Measurements from ENCODE around the gene PAQR5. TPM values are rescaled to one million over a fixed set of nuclear protein-coding genes. Genes with fewer than 3 reads are reported as not detected.

The PAQR5 gene
- total RNA-seq, 2 donors from 2014 or later: 1.2 to 6.1 TPM

DNA sequence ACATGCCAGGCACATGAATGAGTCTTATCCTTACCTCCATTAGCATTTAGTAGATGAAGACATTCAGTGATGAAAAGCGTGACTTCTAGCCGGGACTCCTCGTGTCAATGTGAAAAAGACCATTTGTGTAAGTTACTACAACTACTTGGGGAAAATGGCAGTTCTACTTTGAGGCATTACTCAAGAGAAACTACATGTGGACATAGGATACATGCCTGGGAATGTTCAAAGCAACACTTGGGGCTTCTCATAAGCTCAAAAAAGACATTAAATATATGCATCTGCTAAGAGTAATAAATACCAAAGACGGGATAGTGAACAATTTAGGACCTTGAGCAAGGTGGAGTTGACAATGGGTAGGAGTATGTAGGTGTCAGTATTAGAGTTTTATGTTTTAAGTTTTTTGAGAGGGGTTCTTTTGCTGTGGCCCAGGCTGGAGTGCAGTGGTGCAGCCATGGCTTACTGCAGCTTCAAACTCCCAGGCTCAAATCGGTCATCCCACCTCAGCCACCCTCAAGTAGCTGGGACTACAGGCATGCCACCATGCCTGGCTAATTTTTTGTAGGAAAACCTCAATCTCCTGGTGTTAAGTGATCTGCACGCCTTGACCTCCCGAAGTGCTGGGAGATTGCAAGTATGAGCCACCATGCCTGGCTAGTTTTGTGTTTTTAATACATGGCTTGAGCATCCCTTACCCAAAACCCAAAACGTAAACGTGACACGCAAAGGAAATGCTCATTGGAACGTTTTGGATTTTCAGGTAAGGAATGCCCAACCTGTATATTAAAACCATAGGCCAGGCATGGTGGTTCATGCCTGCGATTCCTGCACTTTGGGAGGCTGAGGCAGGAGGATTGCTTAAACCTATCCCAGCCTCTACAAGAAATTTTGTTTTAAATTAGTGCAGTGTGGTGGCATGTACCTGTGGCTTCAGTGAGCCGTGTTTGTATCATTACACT, 157.8 kb downstream of the PAQR5 start:
- DNase-seq (ENCODE audit: low spot score): no peak
- H3K27ac ChIP-seq: no peak overlapping the region
- H3K36me3 ChIP-seq: peaks cover 14% of the 10 kb centered on the region
- H3K9me3 ChIP-seq: no peaks in the 10 kb centered on the region
- H3K4me3 ChIP-seq: no peak overlapping the region
- no peaks in the 10 kb centered on the region for H3K27me3 ChIP-seq (replicated peaks; ENCODE audit: insufficient read depth)
- TF ChIP-seq, protein P1, sequence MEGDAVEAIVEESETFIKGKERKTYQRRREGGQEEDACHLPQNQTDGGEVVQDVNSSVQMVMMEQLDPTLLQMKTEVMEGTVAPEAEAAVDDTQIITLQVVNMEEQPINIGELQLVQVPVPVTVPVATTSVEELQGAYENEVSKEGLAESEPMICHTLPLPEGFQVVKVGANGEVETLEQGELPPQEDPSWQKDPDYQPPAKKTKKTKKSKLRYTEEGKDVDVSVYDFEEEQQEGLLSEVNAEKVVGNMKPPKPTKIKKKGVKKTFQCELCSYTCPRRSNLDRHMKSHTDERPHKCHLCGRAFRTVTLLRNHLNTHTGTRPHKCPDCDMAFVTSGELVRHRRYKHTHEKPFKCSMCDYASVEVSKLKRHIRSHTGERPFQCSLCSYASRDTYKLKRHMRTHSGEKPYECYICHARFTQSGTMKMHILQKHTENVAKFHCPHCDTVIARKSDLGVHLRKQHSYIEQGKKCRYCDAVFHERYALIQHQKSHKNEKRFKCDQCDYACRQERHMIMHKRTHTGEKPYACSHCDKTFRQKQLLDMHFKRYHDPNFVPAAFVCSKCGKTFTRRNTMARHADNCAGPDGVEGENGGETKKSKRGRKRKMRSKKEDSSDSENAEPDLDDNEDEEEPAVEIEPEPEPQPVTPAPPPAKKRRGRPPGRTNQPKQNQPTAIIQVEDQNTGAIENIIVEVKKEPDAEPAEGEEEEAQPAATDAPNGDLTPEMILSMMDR (IDR thresholded peaks at IDR 0.05): no peak
- peaks cover 17 to 26% of the 10 kb centered on the region in 2 donors for H3K4me1 ChIP-seq (ENCODE audit: control insufficient read depth in 1 of 2, low read depth in 2 of 2)
- ATAC-seq (ENCODE audit: insufficient number of reproducible peaks, low FRiP score, low read depth): no peak

Other genes with a start within 250 kb of the PAQR5 start
- 10 to 100 TPM in 1 of 2 donors, 1 to 10 TPM in 1; 8.5 to 11.8 TPM for gene GLCE, start 138.3 kb upstream of the PAQR5 start, total RNA-seq
- gene KIF23, start 115.4 kb downstream of the PAQR5 start, total RNA-seq: 10 to 100 TPM in 1 of 2 donors, 1 to 10 TPM in 1; 9.8 to 20.6 TPM
- gene RPLP1, start 153.9 kb downstream of the PAQR5 start, total RNA-seq: 100 to 1,000 TPM; 444 to 515 TPM

All from thoracic aorta (tissue), 2 donors.